SK-N-SH (cell line): ENCODE measurements around the gene KBTBD13.

Experiments used
- CHD2 ChIP-seq: fragments of 150-350 bp; IDR thresholded peaks from 2 replicates; pipeline ENCODE4 v1.6.1; 2018; ENCODE audit warnings: low read length; ENCODE audit not compliant: partially characterized antibody
- CTCF ChIP-seq: fragments of 200-600 bp; sonication (generic); IDR thresholded peaks from 2 replicates; pipeline ENCODE4 v1.6.1; 2017; ENCODE audit warnings: antibody characterized with exemption, mild to moderate bottlenecking, moderate library complexity
- EZH2phosphoT487 ChIP-seq: fragments of 200-600 bp; sonication (generic); IDR thresholded peaks from 2 replicates; pipeline ENCODE4 v1.6.1; 2017; ENCODE audit warnings: low read depth, mixed run types, mild to moderate bottlenecking, antibody characterized with exemption, moderate library complexity, borderline replicate concordance
- GABPA ChIP-seq: IDR thresholded peaks from 2 replicates; pipeline ENCODE4 v1.4.0; 2012; ENCODE audit warnings: low read depth, mild to moderate bottlenecking
- RAD21 ChIP-seq: IDR thresholded peaks from 2 replicates; pipeline ENCODE4 v1.6.1; 2012; ENCODE audit warnings: mild to moderate bottlenecking, low read length
- RCOR1 ChIP-seq: fragments of 150-350 bp; IDR thresholded peaks from 2 replicates; pipeline ENCODE4 v1.6.1; 2017; ENCODE audit warnings: antibody characterized with exemption, low read length
- SMC3 ChIP-seq: IDR thresholded peaks from 2 replicates; pipeline ENCODE4 v1.6.1; 2012; ENCODE audit warnings: low read depth, low read length, improper control_type of control experiment

GRCh38 chr15:65079580-65079979 lies 3.0 kb downstream of the KBTBD13 start:
- TF ChIP-seq CHD2 (no peak), GABPA (no peak), CTCF (no peak), RAD21 (no peak), EZH2phosphoT487 (no peak), SMC3 (no peak), RCOR1 (no peak)
